ENCODE data around the gene LRMDA.

DNA sequence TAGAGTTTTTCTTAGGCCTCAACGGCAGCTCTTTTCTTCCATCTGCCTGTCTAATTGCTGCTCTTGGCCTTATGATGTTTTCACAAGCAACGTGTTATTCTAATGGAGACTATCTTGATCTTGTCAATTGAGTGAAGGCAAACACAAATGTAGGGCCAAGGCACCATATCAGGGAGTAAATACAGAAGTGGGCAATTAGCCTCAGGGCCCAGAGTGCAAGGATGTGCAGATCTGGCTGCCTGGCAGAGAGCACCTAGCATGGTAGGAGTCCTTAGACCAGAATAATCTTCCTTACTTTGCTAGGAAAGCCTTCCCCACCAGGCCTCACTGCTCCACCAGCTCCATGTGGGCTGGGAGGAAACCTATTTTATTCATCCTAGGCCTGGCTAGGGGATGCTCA lies 590.9 kb downstream of the LRMDA start:
- TF ChIP-seq, protein P1, sequence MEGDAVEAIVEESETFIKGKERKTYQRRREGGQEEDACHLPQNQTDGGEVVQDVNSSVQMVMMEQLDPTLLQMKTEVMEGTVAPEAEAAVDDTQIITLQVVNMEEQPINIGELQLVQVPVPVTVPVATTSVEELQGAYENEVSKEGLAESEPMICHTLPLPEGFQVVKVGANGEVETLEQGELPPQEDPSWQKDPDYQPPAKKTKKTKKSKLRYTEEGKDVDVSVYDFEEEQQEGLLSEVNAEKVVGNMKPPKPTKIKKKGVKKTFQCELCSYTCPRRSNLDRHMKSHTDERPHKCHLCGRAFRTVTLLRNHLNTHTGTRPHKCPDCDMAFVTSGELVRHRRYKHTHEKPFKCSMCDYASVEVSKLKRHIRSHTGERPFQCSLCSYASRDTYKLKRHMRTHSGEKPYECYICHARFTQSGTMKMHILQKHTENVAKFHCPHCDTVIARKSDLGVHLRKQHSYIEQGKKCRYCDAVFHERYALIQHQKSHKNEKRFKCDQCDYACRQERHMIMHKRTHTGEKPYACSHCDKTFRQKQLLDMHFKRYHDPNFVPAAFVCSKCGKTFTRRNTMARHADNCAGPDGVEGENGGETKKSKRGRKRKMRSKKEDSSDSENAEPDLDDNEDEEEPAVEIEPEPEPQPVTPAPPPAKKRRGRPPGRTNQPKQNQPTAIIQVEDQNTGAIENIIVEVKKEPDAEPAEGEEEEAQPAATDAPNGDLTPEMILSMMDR (conservative IDR thresholded peaks at IDR 0.05; ENCODE audit: low read length): no peak
- TF ChIP-seq EZH2phosphoT487 (IDR thresholded peaks at IDR 0.05; ENCODE audit: borderline replicate concordance): no peak

All from Loucy (cell line).